GM15510 (cell line): Measurements from ENCODE around the gene TRERF1.

Experiments
- POLR2A ChIP-seq: IDR thresholded peaks from 3 replicates; pipeline ENCODE4 v1.6.1; 2011; ENCODE audit warnings: borderline replicate concordance; ENCODE audit not compliant: insufficient read length; ENCODE audit errors: extremely low read depth

The TRERF1 gene

DNA sequence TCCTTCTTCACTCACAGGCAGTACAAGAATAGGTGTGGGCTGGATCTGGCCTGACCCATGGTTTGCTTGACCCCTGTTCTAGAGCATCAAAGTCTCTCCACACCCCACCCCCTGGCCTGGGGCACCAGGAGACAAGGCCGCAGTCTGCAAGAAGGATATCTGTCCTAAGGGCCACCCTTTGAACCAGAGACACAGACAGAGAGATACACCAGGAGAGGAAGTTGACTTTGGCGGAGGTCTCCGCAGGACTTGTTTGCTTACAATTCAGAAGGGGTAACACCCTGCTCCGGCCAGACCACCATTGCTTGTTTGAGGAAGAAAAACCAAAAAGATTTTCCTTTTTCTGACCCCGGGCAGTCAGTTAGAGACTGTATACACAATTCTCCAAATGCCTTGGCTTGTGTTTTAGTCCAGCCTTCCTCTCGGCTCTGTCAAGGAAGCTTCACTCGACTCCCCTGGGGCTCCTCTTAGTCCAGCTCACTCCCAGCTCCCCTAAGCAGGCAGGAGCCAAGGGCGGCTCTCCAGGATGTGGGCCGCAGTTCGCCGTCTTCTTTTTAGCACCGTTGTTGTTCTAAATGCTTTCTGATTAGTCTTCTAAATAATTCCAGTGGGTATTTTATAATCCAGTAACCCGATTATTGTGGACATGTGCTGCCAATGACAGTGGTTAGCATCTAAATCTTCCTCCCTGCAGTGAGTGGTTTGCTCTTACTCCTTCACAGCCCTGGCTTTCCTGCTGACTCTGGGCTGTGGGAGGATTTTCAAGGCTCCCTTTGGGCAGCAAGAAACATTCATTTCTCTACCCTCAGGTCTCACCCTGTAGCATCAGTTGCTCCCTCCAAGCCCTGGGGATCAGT lies 175.5 kb downstream of the TRERF1 start:
- no peak for TF ChIP-seq POLR2A

DNA sequence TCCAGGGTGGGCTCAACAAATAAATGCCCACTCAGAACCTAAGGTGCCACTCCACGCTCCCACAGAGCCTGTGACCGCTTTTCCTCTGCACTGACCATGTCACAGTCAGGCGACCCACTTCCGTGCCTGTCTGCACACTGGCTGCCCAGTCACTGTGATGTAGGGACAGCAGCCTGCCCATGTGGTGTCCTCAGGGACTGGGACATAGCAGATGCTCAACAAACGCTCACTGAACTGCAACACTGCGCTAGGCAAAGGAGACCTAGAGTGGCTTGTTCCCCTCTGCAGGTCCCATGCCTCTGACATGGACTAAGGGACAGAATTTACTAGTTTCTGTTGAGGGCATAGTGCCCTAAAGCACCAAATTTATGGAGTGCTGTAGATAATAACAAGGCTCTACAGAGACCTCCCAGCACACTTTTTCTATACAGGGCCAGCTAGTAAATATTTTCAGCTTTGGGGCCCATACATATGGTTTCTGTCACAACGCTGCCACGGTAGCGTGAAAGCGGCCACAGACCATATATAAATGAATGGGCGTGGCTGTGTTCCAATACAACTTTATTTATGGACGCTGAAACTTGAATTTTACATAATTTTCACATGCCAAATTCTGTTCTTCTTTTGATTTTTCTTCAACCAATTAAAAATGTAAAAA lies 176.2 kb downstream of the TRERF1 start:
- TF ChIP-seq POLR2A, result no peak

DNA sequence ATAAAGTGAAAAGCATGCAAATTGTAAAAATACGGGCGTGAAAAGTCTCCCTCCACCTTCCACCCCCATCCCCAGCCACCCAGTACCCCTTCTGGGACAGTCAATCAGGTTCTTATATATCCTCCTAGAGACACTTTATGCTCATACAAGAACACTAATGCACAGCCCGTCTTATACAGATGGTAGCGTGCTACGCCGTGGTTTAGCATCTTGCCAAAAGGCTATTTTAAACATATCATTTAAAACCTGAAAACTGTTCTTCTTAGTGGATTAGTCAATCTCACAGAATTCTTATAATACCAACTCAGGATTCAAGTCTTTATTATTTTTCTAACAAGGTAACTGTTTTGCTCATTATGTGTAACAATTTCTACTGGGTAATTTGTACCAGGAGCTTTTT lies 176.8 kb downstream of the TRERF1 start:
- no peak for TF ChIP-seq POLR2A

DNA sequence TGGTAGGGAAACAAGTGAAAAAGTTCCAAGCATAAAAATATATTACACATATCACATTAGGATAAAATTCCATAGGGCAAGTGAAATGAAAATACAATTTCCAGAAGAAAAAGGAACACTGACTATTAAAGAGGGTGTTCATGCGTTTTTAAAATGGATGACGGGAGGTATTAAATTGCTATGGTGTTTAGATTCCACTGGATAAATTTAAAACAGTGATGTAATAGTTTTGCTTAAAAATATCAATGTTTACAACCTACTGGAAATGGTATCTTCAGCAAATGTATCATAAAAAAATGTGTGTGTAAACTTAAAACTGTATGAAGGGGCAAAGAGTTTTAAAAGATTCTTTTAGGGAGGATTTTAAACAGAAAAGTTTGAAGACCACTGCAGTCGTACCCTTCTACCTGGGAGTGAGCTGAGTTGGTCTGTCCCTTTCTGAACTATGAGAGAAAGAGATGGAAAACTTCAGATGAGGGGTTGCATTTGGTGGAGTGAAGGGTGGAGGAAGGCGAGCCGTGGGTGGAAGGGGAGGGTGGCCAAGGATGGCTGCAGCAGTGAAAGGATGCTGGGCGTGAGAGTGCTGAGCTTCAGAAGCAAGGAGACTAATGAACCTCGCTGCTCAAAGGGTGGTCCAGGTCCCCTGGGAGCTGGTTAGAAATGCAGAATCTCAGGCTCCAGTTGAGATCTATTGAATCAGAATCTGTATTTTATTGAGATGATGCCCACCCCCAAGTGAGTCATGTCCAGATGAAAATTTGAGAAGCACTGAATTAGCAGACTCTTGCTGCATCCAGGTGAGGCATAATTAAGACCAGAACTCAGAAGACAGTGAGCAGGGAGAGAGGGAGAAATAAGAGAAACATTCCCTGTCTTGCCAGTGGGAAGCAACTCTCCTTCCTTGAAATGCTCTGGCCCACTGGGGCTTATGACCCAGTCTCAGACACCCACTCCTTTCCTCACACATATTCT lies 179.6 kb downstream of the TRERF1 start:
- no peak for TF ChIP-seq POLR2A

DNA sequence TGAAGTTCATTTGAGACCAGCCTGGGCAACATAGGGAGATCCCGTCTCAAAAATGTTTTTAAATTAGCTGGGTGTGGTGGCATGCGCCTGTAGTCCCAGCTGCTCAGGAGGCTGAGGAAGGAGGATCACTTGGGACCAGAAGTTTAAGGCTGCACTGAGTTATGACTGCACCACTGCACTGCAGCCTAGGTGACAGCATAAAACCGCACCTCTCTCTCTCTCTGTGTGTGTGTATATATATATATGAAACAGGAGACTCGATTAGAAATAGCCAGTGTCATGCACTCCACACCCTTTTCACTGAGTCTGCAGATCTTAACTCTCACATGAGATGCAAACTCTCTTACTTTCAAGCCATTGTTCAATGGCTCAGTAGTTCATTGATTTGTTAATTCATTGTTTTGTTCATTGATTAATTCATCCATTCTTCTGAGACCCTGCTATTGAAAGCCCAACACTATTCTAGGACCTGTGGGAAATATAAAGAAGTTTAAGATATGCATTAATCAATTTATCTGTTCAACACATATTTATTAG lies 181.7 kb downstream of the TRERF1 start:
- no peak for TF ChIP-seq POLR2A

DNA sequence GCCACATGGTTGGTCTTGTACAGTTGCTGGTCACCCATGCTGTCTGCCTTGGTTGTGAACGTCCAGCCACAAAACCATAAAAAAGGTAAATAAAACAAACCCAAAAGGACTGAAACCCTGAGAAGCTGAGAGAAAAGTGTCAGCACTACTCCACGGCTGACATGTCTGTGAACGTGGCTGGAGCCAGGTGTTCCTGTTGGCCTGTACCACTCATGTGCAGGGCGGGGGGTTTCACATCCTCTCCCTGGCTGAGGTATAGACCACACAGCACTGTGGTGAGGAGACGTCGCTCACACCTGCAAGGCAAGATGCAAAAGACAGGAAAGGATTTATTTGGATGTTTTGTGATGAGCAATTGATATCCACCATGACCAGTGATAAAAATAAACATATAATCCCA lies 182.2 kb downstream of the TRERF1 start:
- no peak for TF ChIP-seq POLR2A

DNA sequence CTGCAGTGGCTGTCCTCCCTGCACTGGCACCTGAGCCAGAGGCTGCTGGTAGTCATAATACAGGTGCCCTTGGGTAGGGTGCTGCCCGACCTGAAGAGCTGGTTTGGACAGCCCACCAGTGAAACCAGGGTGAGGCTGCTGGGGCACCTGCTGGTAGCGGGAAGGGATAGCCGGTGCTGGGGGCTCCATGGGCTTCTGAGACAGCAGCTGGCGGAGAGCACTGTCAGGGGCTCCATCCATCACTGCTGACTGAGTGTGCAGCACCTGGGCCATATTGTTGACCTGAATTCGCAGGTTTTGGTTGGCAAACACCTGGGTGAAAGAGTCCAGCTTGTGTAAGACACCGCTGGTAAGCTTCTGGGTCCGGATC lies 182.9 kb downstream of the TRERF1 start:
- TF ChIP-seq POLR2A, result no peak

DNA sequence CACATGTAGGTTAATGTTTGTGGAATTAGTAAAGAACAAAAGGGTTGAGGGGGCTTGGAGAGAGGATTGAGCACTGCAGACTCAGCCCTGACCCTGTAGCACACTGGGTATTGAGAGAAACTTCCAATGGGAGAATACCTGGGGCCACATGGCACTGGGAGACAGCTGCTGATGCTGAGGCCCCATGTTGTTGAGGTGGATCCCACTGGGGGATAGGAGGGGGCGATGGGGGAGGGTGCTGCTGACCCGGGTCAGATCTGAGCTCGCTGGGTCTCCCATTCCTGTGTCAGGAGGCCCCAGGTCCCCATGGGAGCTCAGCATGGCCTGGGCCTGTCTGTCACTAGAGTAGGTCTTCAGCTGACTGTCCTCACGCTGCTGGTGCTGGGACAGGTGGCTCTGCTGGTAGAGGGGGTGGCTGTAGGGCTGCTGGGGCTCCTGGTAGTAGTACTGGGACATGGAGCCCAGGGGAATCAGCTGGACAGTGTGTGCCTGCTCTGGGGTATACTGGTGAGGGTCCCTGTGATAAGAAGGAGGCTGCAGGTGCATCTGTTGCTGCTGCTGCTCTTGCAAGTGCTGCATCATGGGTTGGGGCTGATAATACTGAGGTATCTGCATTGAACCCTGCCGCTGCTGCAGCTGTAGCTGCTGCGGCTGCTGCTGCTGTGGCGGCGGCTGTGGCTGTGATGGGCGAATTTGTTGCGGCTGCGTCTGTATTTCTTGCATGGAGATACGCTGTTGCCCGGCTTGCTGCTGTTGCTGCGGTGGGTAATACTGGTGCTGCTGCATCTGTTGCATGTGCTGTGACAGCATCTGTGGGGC lies 183.5 kb downstream of the TRERF1 start:
- no peak for TF ChIP-seq POLR2A

DNA sequence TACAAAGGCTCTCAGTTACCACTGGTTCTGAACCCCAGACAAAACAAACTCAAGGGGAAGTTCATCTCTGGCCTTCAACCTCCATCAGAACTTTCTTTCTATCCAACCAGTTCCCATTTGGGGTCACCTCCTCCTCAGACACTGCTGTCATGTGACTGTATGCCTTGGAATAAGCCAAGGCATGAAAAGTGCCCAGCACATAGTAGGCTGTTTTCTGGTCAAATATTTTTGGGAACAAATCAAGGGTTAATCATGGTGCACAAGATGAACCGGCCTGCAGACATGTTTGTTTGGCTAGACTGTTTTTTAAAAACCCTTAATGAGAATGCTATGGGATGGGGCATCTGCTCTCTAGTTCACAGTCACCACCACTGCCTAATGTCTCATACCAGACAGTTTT lies 185.2 kb downstream of the TRERF1 start:
- TF ChIP-seq POLR2A, result no peak

DNA sequence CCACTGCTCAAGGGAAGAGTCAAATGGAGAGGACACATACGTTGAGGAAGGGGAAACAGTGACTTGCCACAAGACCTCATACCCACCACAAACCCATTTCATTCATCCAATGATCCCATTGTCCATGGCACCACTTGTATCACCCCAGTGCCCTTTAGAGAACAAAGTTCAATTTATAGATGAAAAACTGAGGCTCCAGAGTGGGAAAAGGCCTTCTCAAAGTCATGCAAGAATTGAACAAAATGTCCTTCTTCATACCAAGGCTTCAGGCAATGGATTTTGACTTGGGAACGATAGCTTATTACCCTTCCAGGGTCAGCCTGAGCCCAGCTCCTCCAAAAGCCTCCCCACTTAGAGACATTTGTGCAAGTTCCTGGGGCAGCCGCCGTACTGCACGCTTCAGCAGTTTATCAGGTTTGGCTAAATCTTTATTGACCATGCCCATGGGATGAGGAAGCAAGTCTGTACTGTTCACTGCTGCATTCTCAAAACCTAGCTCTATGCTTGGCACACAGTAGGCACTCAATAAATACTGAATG lies 186.8 kb downstream of the TRERF1 start:
- TF ChIP-seq POLR2A, result no peak

DNA sequence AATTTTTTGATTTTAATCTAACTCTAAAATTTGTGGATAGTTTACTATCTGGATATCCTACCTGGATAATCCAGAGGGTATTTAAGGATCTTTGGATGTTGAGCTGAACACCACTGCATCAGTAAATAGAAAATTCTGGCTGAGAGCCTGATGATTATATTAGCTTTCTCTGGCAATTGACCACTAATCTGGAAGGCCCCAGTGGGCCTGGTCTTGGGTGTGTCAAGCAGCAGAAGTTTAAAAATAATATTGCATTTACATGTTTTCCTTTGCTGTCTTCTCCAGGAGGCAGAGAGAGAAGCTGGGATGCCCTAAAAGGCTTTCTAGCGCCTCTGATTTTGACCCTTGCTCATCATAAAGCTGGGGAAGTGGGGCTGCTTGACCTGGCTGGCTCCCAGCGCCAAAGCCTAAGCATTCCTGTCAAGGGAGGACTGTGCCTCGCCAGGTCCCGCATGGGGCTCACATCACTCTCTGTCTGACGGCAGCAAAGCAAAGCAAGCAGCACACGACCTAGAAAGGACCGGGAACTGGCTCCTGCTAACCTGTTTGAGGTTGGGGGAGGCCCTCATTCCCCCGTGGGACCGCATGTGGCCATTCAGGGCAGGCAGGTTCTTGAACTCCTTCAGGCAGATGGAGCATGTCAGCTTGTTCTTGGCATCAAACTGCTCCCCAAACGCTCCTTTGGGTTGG lies 187.4 kb downstream of the TRERF1 start:
- no peak for TF ChIP-seq POLR2A

DNA sequence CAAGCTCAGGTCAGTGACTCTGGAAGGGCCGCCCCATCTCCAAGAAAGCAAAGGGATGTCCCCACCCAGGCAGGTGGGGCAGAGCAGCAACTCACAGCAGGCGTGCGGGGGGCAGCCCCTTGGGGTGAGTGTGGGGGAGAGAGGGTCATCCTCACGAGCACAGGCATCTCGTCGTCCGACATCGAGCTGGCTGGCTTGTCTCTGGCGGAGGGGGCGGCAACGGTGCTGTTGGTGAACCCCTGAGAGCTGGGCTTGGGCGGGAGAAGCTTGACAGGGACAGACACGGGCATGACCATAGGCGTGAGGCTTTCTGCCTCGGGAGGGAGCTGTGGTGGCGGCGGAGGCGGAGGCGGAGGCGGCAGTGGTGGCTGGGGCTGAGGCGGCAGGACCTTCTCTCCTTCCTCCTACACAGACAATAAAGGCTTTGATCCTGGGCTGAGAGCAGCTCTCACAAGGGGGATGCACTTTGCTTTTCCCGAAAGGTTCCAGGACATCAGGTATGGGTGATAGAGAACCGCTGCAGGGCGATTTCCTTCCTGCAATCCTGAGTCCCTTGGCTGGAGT lies 188.5 kb downstream of the TRERF1 start:
- no peak for TF ChIP-seq POLR2A

DNA sequence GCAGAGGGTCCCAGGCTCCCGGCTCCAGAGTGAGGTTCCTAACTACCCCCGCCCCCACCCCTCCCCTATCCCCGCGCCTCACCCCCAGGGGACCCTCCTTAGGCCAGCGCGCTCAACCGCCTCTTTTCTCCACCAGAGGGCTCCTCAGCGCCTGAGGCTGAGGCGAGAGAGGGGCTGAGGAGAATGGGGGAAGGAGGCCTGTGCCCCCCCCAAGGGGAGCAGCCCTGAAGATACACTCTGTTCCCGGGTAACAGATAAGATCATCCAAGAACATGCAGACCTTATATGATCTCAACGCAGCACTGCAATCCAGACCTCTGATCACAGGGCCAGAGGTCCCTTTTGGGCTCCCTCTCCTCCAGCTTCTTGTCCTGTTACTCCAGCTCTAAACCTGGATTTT lies 190.8 kb downstream of the TRERF1 start:
- TF ChIP-seq POLR2A, result no peak
